HFFc6 (cell line): ENCODE measurements around the gene TTPAL. TPM values are rescaled to one million over a fixed set of nuclear protein-coding genes. Genes with fewer than 3 reads are reported as not detected.

Source experiments
- DNase-seq: peaks from one replicate; pipeline ENCODE4 v3.0.0-alpha.2; 2018
- H3K27ac Mint-ChIP-seq: 2 replicates; pipeline ENCODE4 v1.8.0; 2020; ENCODE audit warnings: mild to moderate bottlenecking, mixed read lengths
- H3K27me3 Mint-ChIP-seq: 2 replicates; pipeline ENCODE4 v1.8.0; 2021; ENCODE audit warnings: mild to moderate bottlenecking, moderate library complexity, mixed read lengths; ENCODE audit not compliant: insufficient read depth
- H3K36me3 Mint-ChIP-seq: 2 replicates; pipeline ENCODE4 v1.8.0; 2021; ENCODE audit warnings: low read depth, mixed read lengths
- H3K4me1 Mint-ChIP-seq: 2 replicates; pipeline ENCODE4 v1.8.0; 2020; ENCODE audit warnings: low read depth, mixed read lengths
- H3K4me3 Mint-ChIP-seq: 2 replicates; pipeline ENCODE4 v1.8.0; 2020; ENCODE audit warnings: mild to moderate bottlenecking, moderate library complexity, mixed read lengths
- H3K9me3 Mint-ChIP-seq: 2 replicates; pipeline ENCODE4 v1.8.0; 2020; ENCODE audit warnings: mild to moderate bottlenecking, mixed read lengths
- CTCF ChIP-seq: fragments of 200-600 bp; sonication (generic); IDR thresholded peaks from 2 replicates; pipeline ENCODE4 v1.5.0; 2021; ENCODE audit warnings: antibody characterized with exemption, mild to moderate bottlenecking
- total RNA-seq, 6 experiments: library from RNA; stranded (reverse); fragmentation: NEBNext Ultra II Directional; extraction: Animal tissue kit (Norgen Biotek cat#: 25700); gene quantifications; 2 replicates in 1 of 6; 3 replicates in 5 of 6; pipeline ENCODE4 v1.2.3, GENCODE V29; 2021

The TTPAL gene
- total RNA-seq, 6 experiments from 2014 or later, result 28.7 to 38.7 (median 35.2) TPM

GRCh38 chr20:44532259-44532980 is 56.7 kb downstream of the TTPAL start:
- Mint-ChIP-seq H3K27me3 (peaks cover 3% of the 10 kb centered on the region), H3K4me3 (no peak overlapping the region), H3K9me3 (no peaks in the 10 kb centered on the region), H3K27ac (no peak overlapping the region), H3K36me3 (no peaks in the 10 kb centered on the region), H3K4me1 (peaks cover 8% of the 10 kb centered on the region)
- no peak for TF ChIP-seq CTCF
- DNase-seq, result no peak

GRCh38 chr20:44532981-44533331 is 57.3 kb downstream of the TTPAL start:
- Mint-ChIP-seq H3K4me3 (no peak overlapping the region), H3K9me3 (no peaks in the 10 kb centered on the region), H3K4me1 (peaks cover 8% of the 10 kb centered on the region), H3K27me3 (peaks cover 3% of the 10 kb centered on the region), H3K27ac (no peak overlapping the region), H3K36me3 (no peaks in the 10 kb centered on the region)
- peak; percentile 58 for DNase-seq
- no peak for TF ChIP-seq CTCF

GRCh38 chr20:44533928-44534327 is 58.3 kb downstream of the TTPAL start:
- H3K4me3 Mint-ChIP-seq, result no peak overlapping the region
- H3K27ac Mint-ChIP-seq, result no peak overlapping the region
- DNase-seq, result no peak
- H3K9me3 Mint-ChIP-seq, result no peaks in the 10 kb centered on the region
- H3K27me3 Mint-ChIP-seq, result peaks cover 3% of the 10 kb centered on the region
- TF ChIP-seq CTCF, result no peak
- peaks cover 8% of the 10 kb centered on the region for H3K4me1 Mint-ChIP-seq
- H3K36me3 Mint-ChIP-seq, result no peaks in the 10 kb centered on the region

- H3K36me3 Mint-ChIP-seq, result no peaks in the 10 kb centered on the region
- peaks cover 8% of the 10 kb centered on the region for H3K4me1 Mint-ChIP-seq
- no peak for DNase-seq
- TF ChIP-seq CTCF, result no peak
- H3K9me3 Mint-ChIP-seq, result no peaks in the 10 kb centered on the region
- peaks cover 3% of the 10 kb centered on the region for H3K27me3 Mint-ChIP-seq
- H3K27ac Mint-ChIP-seq, result no peak overlapping the region
- no peak overlapping the region for H3K4me3 Mint-ChIP-seq
These were observed 60.5 kb downstream of the TTPAL start for GRCh38 chr20:44536175-44536574.

- Mint-ChIP-seq H3K4me3 (no peak overlapping the region), H3K36me3 (no peaks in the 10 kb centered on the region)
- no peak; the same call in 1 of the 2 replicates for TF ChIP-seq CTCF
These were observed 62.3 kb downstream of the TTPAL start for GRCh38 chr20:44537993-44538392.

More at GRCh38 chr20:44537993-44538392, 62.3 kb downstream of the TTPAL start:
- DNase-seq, result no peak
- H3K9me3 Mint-ChIP-seq, result no peaks in the 10 kb centered on the region
- peaks cover 9% of the 10 kb centered on the region for H3K4me1 Mint-ChIP-seq
- H3K27me3 Mint-ChIP-seq, result no peaks in the 10 kb centered on the region
- H3K27ac Mint-ChIP-seq, result no peak overlapping the region
